Occipital lobe (tissue), 2 donors: Measurements from ENCODE around the gene DLL1. TPM values are rescaled to one million over a fixed set of nuclear protein-coding genes. Genes with fewer than 3 reads are reported as not detected.
"Not testable (repeated sequence)": the region's sequence is repeated elsewhere in the genome, so short reads cannot be mapped to it uniquely, and the experiment has no call there.

Experiments used
- DNase-seq: peaks from one replicate; lab custom pipeline; 2025; lab: John Stamatoyannopoulos, UW
- total RNA-seq: library from RNA; depleted of rRNA; stranded (reverse); fragments of >200 nt; gene quantifications from one replicate; pipeline ENCODE4 v1.2.3, GENCODE V29; 2014

DLL1 gene
- total RNA-seq, 1 donor from 2014 or later: 11.9 TPM

DNA sequence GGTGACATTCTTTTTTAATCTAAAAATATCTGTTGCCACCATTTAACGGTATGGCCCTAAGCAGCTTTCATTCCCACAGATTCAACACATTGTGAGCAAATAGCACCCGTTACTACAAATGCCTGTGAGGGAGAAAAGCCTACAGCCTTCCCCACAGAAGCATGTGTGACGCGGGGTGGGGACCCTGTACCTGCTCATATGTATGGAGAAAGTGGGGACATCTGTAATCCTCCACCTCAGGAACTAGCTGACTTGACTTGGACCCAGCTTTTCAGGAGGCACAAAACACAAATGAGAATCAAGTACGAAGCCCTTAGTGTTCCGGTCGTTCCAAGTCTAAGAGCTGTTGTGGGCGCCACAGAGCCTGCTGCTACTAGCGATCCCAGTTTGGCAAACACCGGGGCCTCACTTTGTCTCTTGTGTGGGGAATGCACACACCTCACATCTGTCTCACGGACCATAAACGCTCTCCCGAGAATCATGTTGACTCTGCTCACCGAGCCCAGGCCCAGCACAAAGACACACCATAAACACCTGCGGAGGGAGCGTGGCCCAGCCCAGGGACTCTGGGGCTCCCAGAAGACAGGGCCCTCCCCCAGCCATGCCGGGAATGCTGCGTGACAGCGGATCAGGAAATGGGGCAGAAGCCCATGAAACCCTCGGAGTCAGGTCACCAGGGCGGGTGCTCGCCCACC, 21.6 kb downstream of the DLL1 start:
- DNase-seq: no peak

DNA sequence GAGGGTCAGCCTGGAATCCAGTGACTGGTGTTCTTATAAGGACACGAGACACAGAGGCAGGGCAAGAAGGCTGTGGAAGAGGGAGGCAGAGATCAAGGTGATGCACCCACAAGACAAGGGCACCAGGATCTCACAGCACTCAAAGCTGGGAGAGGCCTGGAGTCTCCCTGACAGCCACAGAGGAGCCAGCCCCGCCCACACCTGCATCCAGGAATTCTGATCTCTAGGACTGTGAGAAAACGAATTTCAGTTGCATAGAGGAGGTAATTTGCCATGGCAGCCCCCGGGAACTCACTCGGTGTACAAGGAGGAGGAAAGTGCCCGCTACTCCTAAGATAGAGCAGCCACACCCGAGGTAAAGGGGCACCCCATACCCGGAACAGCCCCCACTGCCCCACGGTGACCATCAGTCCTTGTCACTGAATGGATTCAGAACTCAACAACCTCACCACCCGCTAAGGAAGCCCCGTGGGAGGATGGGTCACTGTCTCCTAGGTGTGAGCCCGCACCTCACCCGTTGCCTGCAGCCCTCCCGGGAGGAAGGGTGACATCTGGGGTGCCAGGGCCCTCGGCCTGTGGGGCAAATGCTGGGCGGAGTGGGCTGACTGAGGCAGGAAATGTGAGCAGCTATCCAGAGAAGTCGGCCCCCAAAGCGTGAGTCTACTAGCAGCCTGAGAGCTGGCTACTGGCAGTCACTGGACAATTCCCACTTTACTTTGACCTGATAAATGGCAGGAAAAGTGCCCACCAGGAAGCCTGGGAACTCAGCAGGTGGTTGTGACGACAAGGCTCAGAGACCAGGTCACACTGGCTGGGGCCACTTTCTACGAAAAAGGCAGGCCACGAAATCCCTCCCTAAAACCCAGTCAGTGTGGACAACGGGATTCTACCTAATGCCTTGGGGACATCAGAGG, 22.4 kb downstream of the DLL1 start:
- DNase-seq: no peak

DNA sequence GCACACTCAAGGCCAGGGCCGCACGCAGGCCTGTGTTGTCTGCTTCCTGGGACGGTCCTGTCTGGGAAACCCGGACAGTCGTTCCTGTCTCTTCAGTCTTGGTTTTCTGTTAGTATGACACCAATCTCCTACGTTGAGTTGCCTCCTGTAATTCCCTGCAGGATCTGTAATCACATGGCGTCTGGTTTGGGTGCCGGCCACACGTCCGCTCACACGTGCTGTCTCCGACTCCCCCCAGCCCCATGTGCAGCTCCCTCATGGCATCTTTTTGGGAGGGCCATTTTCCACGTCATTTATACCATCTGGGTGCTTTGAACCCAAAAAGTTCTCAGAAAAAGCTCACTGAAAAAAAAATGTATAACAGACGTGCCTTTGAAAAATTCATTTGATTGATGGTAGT, 23.2 kb downstream of the DLL1 start:
- no peak for DNase-seq

DNA sequence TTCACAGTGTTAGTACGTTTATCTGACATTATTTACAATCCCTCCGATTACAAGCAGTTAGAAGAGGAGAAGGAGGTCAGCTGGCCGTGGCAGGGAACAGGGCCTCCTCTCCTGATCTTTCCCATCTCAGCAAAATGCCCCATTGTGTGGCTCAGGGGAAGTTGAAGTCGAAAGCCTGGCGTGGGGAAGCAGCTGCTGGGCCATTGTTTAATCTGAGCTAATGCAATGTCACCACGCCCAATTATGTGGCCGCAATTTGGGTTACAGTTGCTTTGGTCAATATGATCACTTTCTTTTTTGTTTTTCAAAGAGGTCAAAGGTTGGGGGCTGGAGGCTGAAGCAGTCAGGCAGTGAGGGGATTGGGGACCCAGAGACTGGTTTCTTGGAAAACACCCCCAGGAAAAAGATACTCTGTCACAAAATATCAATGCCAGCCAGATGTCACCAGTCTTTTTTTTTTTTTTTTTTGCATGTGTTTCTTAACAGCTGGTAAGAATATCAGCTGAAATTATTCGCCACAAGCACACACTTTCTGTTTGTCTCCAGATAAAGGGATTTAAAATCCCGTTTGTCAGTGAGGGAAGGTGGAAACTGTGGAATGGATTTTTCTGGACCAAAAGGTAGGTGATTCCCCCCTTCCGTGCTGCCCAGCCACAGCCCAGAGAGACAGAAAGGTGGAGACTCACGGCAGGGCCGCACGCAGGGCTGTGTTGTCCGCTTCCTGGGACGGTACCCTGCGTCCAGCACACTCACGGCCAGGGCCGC, 24.6 kb downstream of the DLL1 start:
- no peak for DNase-seq

DNA sequence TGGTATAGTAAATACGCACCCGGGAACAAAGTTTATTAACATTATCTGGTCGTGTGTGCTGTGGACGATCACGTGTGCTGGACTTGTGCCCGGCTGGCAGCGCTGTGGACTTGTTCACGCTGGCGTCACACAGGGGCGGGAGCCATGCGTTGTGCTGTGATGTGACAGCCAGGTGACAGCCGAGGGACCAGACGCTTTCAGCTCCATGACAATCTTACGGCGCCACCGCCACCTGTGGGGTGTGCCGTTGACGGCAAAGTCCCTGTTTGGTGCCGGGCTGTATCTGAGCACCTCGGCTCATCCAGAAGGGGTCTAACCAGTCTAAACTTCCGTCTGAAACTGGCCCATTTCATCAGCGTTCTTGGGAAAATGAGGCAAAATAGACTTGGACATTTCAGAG, 25.2 kb downstream of the DLL1 start:
- peak; percentile 43 for DNase-seq

DNA sequence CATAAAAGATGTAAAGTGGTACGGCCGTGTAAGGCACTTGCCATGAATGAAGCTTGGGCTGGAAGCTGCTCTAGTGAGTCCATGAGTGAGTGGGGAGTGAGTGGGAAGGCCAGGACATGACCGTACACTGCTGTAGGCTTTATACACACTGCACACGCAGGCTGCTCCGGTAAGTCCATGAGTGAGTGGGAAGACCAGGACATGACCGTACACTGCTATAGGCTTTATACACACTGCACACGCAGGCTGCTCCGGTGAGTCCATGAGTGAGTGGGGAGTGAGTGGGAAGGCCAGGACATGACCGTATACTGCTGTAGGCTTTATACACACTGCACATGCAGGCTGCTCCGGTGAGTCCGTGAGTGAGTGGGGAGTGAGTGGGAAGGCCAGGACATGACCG, 26.2 kb downstream of the DLL1 start:
- DNase-seq: not testable (repeated sequence)

DNA sequence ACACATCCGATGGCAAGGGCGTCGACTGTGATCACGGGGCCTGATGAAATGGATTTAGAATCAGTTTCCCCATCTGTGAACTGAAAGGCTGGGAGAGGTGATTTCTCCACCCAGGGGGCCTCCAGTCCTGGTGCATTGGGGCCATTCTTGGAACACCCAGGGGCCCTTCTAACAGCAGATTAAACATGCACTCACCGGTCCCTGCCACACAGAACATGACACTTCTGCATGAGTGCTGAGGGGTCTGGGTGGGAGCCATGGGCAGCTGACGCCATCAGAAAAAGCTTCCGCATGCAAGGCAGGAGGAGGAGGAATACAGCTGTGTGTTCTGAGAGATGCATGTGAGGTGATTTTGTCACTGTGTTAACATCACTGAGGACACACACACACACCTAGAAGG, 26.8 kb downstream of the DLL1 start:
- no peak for DNase-seq

DNA sequence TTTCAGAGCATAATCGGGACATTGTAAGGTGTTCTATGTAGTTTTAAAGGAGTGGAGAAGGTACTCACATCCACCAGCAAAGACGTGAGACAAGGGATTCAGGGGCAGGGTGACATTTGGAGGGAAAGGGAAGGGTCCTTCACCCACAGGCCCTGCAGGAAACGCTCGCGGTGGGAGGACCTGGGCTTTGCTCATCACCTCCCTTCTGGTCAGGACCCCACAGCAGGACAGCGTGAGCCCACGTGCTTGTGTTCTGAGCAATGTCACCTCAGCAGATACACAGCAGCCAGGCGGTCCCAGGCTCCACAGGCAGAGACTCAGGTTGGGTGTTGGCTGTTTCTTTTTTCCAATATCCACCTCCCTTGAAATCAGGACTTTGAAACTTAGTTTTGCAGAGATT, 27.5 kb downstream of the DLL1 start:
- no peak for DNase-seq

DNA sequence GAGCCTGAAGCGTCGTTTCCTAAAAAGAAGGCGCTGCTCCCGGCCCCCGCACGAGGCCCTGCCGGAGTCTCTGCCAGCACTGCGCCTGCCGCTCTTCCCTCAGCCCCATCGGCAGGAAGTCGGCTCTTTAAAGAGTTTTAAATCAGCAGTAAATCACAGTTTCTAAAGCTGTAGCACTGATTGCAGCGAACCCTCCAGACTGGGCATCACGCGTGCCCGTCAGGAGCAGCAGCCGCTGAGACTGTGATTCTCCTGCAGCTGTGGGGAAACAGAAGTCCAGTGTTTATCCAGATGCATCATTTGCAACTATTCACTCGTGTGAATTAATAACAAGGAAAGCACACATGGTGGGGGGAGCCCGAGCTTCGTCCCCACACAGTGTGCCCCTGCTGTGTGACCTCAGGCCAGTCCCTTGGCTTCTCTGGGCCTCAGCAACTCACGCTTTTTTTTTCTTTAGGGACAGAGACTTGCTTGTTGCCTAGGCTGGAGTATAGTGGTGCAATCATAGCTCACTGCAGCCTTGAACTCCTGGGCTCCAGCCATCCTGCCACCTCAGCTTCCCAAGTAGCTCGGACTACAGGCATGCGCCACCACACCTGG, 28.3 kb downstream of the DLL1 start:
- peak; percentile 49 for DNase-seq

DNA sequence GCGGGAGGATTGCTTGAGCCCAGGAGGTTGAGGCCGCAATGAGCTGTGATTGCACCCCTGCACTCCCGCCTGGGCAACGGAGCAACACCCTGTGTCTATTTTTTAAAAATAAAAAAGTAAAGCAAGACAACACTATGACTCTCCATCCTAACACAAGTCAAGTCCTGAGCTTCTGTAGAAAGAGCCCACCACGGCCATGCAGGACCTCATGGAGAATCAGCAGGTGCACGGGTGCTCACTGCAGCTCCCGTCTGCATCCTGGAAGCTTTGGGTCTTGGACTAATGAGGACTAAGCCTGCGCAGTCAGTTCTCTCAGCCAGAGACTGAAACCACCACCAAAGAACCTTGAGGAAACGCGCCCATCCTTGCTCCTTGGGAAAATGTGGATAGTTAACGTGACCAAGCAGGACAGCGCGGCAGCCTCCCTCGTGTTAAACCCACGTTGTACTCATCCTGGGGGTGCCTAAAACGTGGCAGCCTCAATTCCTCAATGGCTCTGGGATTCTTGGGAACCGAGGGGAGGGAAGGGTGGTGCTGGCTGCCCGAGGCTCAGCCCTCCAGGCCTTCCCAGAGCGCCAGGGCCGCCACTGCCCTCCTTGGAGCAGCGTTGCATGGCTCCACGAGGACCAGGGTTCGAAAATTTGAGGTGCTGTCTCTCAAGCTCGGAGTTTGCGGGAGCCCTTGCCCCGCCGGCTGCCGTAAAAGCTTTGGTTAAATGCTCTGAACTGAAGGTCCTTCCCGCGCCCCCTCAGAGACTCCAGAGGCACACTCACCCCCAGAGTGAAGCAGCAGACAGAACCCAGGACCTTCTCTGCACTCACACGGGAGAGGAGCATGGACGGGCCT, 29.0 kb downstream of the DLL1 start:
- DNase-seq: no peak

DNA sequence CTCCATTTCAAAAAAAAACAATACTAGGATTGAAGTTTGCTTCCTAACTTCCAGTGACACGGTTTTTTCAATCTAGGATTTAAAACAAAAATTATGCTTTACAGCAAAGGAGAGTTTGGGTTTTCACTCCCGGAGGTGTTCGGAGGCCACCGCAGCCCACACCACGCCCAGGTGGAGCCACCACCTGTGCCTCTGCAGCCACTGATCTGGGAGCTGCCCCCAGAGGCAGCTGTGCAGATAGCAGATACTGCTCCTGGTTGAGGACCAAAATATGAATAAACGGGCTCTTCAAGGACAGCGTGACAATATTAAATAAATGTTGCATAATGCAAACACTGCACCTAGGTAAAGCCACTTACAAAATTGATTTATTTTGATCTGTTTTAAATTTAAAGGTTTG, 30.2 kb downstream of the DLL1 start:
- no peak for DNase-seq

DNA sequence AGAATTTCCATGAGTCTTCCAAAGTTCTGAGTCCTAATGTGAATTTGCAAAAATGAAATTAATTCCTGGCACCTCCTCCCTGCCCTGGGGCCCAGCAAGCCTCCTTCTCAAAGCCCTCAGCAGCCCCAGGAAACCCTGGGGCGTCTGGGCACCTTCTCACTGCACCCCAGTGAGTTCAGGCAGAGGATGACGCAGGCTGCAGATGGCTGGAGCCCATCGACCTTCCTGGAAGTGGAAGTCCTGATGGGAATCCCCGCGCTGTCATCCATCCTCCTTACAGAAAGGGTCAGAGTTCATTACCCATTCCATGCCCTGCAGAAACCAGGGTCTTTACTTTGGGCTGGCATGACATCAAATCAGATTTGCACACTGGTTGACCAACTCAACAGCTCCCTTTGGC, 31.6 kb downstream of the DLL1 start:
- DNase-seq: no peak

DNA sequence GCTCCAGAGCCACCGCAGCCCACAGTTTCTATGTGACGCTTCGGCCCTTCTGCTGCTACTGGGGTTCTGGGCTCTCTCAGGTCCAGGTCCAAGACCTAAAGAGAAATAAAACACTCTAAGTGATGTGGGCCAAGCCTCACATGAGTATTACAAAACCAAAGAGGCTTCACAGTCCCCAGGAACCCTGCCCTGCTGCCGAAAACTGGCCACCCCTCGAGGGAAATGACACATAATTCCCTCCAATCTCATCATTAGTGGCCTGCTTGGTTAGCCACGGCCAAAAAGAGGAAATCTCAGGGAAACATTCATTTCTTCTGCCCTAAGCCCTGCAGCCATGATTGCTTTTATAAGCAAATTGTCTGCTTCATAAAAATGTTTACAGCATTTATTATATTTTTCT, 32.5 kb downstream of the DLL1 start:
- DNase-seq: no peak

DNA sequence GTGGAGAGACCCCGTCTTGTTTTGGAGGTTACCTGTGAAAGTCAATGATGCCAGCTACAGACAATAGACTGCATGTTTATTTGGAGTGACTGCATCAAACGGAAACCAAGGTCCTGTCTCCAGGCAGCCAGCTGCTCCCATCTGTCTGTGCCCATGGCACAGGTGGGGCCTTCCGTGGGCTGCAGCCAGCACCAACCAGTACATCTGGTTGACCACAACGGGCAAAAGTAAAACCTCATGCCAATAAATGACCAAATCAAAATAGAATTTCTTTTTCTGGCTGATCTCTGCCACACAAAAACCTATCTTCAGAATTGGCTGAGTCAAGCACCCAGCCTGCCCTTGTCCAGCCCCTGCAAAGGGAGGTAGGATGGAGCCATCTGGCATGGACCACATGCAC, 33.5 kb downstream of the DLL1 start:
- DNase-seq: no peak

DNA sequence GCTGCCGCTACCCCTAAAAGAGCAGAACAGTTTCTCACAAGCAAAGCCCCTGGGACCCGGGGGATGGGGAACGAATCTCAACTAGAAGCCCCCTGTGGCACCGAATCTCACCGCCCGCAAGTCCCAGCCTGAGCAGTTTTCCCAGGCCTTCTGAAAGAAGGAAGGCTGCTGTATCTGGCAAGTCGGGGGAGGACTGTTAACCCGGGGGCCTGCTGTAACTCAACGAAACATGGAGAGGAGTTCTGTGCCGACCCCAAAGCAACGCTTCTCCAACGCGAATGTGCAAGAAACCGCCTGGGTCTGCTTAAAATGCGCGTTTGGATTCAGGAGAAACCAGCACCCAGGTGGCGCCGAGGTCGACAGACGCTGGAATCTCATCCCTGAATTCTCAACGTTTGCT, 34.2 kb downstream of the DLL1 start:
- DNase-seq: no peak

DNA sequence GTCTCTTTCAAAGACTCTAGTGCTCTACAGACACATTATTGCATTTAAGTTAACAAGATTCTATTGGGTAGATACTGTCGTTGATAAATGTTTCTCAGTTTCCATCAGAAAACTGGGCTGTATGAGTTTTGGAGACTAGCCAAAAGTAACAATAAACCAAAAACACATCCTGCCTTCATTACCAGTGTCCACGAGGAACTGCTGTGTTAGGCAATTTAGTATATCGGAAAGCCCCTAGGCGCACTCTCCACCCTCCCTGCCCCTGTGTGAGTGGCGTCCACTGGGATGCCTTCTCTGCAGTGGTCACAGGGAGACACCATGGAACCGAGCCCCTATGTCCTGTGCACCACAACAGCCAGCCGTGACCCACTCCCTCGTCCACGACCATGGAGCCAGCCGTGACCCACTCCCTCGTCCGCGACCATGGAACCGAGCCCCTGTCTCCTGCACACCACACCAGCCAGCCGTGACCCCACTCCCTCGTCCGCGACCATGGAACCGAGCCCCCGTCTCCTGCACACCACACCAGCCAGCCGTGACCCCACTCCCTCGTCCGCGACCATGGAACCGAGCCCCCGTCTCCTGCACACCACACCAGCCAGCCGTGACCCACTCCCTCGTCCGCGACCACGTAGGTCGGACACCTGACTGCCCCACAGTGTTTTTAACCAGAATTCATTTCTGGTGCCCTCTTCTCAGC, 35.3 kb downstream of the DLL1 start:
- no peak for DNase-seq

DNA sequence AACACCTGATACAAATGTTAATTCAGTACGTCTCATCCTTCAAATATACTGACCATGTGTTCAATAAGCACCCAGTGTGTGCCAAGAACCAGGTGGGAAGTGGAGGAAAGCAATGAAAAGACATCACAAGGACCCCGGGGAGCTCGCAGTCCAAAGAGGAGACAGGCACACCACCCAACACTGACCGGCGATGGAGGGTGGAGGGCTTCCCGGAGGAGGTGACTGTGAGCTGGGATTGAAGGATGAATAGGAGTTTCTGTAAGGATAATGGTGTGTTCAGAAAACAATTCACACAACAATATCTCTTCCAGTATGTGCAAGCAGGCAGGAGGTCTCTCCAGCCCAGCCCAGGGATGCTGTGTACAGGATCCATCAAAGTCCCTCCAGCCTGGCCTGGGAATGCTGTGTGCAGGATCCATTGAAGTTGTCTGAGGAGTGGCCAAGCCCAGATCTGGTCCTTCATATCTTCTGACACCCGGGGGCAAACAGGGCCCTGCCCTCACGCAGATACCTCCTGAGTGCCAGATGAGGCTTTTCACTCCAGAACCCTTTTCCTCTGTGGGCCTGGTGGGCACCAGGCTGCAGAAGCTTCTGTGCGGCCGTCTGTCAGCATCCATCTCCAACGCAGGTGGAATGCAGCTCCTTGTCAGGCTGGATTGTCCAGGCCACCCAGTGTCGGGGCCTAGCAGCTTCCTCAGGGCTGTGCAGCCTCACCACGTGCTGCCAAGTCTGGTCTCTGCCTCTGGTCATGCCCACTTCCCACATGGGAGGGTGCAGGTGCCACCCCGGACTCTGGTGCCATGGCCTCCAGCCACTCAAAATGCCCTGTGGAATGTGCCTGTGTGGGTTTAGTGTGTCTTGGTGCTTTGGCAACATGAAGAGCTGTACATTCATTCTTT, 36.3 kb downstream of the DLL1 start:
- DNase-seq: no peak

DNA sequence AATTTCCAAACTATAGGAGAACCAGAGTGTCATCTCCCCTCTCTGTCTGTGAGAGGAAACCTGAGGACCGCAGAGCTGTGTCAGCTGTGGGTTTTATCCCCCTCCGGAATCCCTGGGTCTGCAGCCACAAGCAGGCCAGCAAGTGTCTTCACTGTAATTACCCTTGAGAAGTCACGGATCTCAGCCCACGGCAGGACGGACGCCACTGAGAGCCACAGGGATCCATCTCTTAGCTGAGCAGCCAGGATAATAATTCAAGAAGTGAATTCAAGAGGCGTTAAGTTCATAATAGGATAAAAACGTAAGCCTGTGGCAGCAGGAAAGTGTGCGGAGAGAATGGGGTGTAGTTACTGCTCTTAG, 37.0 kb downstream of the DLL1 start:
- no peak for DNase-seq

DNA sequence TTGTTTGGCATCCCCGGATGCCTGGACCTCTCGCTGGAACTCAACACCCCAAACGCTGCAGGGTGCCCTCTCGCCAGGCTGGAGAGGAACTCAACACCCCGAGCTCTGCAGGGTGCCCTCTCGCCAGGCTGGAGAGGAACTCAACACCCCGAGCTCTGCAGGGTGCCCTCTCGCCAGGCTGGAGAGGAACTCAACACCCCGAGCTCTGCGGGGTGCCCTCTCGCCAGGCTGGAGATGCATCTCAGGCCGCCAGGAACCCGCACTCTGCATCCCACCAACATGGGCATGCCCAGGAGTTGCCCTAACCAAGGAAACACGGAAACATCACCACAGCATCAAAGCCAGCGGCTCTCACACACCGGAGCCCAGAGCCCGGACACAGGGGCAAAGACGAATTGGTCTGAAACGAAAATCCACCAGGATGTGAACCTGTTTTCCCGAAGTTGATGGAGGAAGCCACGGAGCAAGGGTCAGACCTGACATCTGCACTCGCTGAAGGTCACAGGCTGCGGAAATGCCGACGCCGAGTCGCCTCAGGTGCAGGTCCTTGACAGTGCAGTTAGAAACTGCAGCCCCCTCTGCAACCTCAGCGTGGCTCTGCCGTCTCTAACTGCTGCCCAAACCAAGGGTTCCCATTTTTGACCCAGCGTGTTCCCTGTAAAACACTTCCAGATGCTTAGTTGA, 37.5 kb downstream of the DLL1 start:
- no peak for DNase-seq
